Astrocyte (in vitro differentiated cells and primary cell): ENCODE data around the gene PLA2G4D. TPM values are rescaled to one million over a fixed set of nuclear protein-coding genes. Genes with fewer than 3 reads are reported as not detected.

Experiments used
- DNase-seq: peaks from one replicate; pipeline ENCODE4 v3.0.0-alpha.2; 2010; ENCODE audit warnings: low read depth
- FAIRE-seq: peaks from 2 replicates; lab custom pipeline; 2011; peaks lifted over from hg19 to GRCh38; lab: Jason Lieb, UNC
- H2AFZ ChIP-seq: 2 replicates; pipeline ENCODE4 v1.6.0; 2012; ENCODE audit warnings: low read depth, low read length, inconsistent platforms
- H3K27ac ChIP-seq: 2 replicates; pipeline ENCODE4 v1.5.1; 2011; ENCODE audit warnings: low read depth, low read length, inconsistent platforms
- H3K27me3 ChIP-seq: 2 replicates; pipeline ENCODE4 v1.6.0; 2011; ENCODE audit warnings: low read length, inconsistent platforms; ENCODE audit not compliant: insufficient read depth
- H3K36me3 ChIP-seq: 2 replicates; pipeline ENCODE4 v1.5.1; 2011; ENCODE audit warnings: low read length, inconsistent platforms; ENCODE audit not compliant: insufficient read depth
- H3K4me1 ChIP-seq: 2 replicates; pipeline ENCODE4 v1.5.1; 2011; ENCODE audit warnings: low read length, inconsistent platforms; ENCODE audit not compliant: insufficient read depth
- H3K4me2 ChIP-seq: 2 replicates; pipeline ENCODE4 v1.6.0; 2012; ENCODE audit warnings: low read length, inconsistent platforms
- H3K4me3 ChIP-seq: 2 replicates; pipeline ENCODE4 v1.5.1; 2011; ENCODE audit warnings: low read depth, mild to moderate bottlenecking, low read length, inconsistent platforms; ENCODE audit not compliant: insufficient read depth
- H3K79me2 ChIP-seq: 2 replicates; pipeline ENCODE4 v1.6.0; 2012; ENCODE audit warnings: mild to moderate bottlenecking, low read length, inconsistent platforms; ENCODE audit not compliant: insufficient read depth
- H3K9ac ChIP-seq: 2 replicates; pipeline ENCODE4 v1.6.0; 2012; ENCODE audit warnings: mild to moderate bottlenecking, low read length, inconsistent platforms
- H3K9me3 ChIP-seq: 2 replicates; pipeline ENCODE4 v1.5.1; 2012; ENCODE audit warnings: low read depth, mild to moderate bottlenecking, low read length, inconsistent platforms; ENCODE audit not compliant: insufficient read depth
- H4K20me1 ChIP-seq: 2 replicates; pipeline ENCODE4 v1.6.0; 2012; ENCODE audit warnings: low read length, inconsistent platforms; ENCODE audit not compliant: insufficient read depth
- H3K27ac Mint-ChIP-seq: one replicate; pipeline ENCODE4 v1.8.0; 2021; ENCODE audit warnings: mild to moderate bottlenecking, mixed read lengths; ENCODE audit not compliant: unreplicated experiment
- H3K27me3 Mint-ChIP-seq: one replicate; pipeline ENCODE4 v1.8.0; 2021; ENCODE audit warnings: low read depth, mixed read lengths; ENCODE audit not compliant: unreplicated experiment
- H3K36me3 Mint-ChIP-seq: one replicate; pipeline ENCODE4 v1.8.0; 2021; ENCODE audit warnings: low read depth, mixed read lengths; ENCODE audit not compliant: unreplicated experiment
- H3K4me1 Mint-ChIP-seq: one replicate; pipeline ENCODE4 v1.8.0; 2021; ENCODE audit warnings: low read depth, mixed read lengths; ENCODE audit not compliant: unreplicated experiment
- H3K4me3 Mint-ChIP-seq: one replicate; pipeline ENCODE4 v1.8.0; 2021; ENCODE audit warnings: mild to moderate bottlenecking, moderate library complexity, mixed read lengths; ENCODE audit not compliant: unreplicated experiment
- H3K9me3 Mint-ChIP-seq: one replicate; pipeline ENCODE4 v1.8.0; 2021; ENCODE audit warnings: mild to moderate bottlenecking, mixed read lengths; ENCODE audit not compliant: unreplicated experiment
- EZH2 ChIP-seq: IDR thresholded peaks from 2 replicates; pipeline ENCODE4 v1.6.1; 2012; ENCODE audit warnings: mild to moderate bottlenecking, low read length, inconsistent platforms; ENCODE audit not compliant: insufficient read depth
- total RNA-seq: library from RNA; stranded (reverse); gene quantifications from 2 replicates; pipeline ENCODE4 v1.2.1, GENCODE V29; 2021
- TF ChIP-seq, protein P1 (sequence below): IDR thresholded peaks from 2 replicates; pipeline ENCODE4 v1.5.1; 2011; ENCODE audit warnings: low read depth, mild to moderate bottlenecking, inconsistent platforms, low read length, moderate library complexity; ENCODE audit not compliant: insufficient read depth

PLA2G4D gene
- total RNA-seq, 1 donor from 2014 or later: not detected

DNA sequence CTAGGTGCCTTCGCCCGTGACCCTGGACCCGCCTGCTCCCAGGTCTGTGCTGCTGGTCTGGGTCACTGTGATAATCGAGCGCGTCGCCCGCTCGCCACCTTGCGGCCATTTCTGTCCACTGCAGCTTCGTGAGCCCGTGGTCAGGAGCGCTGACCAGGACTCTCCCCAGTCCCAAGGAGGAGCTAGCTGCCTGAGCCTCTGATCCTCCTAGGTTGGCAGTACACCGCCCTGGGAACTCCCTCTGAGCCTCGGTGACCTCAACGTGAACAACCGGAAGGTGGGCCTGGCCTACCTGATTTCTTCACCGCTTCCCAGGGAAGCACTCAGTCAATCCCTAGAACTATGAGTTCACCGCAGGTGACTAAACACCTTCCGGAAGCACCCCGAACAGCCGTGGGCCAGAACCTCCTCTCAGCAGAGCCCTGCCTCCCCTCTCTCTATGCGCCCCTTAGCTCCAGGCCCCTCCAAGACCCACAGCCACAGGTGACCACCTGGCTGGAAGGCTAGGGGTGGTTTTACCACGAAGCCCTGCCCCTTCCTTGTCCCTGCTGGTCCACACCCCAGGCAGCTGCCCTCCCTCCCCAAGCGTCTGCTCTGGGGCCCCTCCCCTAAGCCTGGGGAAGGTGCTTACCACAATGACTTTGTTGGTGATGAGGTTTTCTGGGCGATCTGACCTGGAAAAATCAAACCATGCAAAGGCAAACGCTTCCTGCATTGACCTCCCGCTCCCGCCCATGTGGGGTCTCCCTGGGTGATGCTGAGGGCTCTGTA lies 9.7 kb downstream of the PLA2G4D start:
- FAIRE-seq: no peak
- Mint-ChIP-seq H3K36me3 (peaks cover 1% of the 10 kb centered on the region), H3K27ac (no peak overlapping the region), H3K4me1 (peaks cover 7% of the 10 kb centered on the region), H3K4me3 (no peak overlapping the region), H3K27me3 (peaks cover 44% of the 10 kb centered on the region), H3K9me3 (peaks cover 3% of the 10 kb centered on the region)
- Histone ChIP-seq H3K9ac (no peak overlapping the region), H3K4me1 (no peaks in the 10 kb centered on the region), H3K27ac (no peak overlapping the region), H3K27me3 (peaks cover 21% of the 10 kb centered on the region), H3K4me2 (no peak overlapping the region), H3K36me3 (no peaks in the 10 kb centered on the region), H4K20me1 (no peaks in the 10 kb centered on the region), H3K79me2 (no peaks in the 10 kb centered on the region), H2AFZ (peak overlapping the region; percentile 20), H3K4me3 (no peak overlapping the region), H3K9me3 (no peaks in the 10 kb centered on the region)
- TF ChIP-seq, protein P1, sequence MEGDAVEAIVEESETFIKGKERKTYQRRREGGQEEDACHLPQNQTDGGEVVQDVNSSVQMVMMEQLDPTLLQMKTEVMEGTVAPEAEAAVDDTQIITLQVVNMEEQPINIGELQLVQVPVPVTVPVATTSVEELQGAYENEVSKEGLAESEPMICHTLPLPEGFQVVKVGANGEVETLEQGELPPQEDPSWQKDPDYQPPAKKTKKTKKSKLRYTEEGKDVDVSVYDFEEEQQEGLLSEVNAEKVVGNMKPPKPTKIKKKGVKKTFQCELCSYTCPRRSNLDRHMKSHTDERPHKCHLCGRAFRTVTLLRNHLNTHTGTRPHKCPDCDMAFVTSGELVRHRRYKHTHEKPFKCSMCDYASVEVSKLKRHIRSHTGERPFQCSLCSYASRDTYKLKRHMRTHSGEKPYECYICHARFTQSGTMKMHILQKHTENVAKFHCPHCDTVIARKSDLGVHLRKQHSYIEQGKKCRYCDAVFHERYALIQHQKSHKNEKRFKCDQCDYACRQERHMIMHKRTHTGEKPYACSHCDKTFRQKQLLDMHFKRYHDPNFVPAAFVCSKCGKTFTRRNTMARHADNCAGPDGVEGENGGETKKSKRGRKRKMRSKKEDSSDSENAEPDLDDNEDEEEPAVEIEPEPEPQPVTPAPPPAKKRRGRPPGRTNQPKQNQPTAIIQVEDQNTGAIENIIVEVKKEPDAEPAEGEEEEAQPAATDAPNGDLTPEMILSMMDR: peak; percentile 81
- TF ChIP-seq EZH2: no peak
- DNase-seq: no peak

DNA sequence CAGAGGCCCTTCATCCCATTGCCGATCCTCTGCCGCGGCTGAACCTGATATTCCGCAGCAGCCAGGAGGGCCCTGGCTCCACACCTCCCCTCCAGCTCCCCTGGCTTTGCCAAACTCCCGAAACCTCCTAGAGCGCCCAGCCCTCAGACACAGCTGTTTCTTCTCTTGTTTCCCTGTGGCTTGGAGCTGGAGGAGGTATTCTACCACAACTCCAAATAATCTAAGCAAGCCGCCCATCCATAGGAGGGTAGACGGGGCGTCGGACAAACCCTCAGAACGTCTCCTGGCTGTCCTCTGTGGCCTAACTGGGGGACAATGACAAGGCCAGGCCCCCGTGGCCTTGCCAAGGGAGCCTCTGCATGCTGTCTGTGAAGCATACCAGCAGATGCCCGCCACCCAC lies 10.4 kb downstream of the PLA2G4D start:
- H3K4me1 Mint-ChIP-seq: peaks cover 7% of the 10 kb centered on the region
- no peak for DNase-seq
- Histone ChIP-seq H3K27me3 (peaks cover 28% of the 10 kb centered on the region), H3K4me1 (no peaks in the 10 kb centered on the region), H3K36me3 (no peaks in the 10 kb centered on the region), H2AFZ (no peak overlapping the region), H3K4me3 (no peak overlapping the region), H4K20me1 (no peaks in the 10 kb centered on the region), H3K27ac (no peak overlapping the region), H3K4me2 (no peak overlapping the region), H3K79me2 (no peaks in the 10 kb centered on the region), H3K9me3 (no peaks in the 10 kb centered on the region), H3K9ac (no peak overlapping the region)
- no peak overlapping the region for H3K27ac Mint-ChIP-seq
- H3K4me3 Mint-ChIP-seq: no peak overlapping the region
- H3K36me3 Mint-ChIP-seq: peaks cover 1% of the 10 kb centered on the region
- FAIRE-seq: no peak
- peaks cover 3% of the 10 kb centered on the region for H3K9me3 Mint-ChIP-seq
- TF ChIP-seq EZH2: no peak
- TF ChIP-seq, protein P1: no peak
- H3K27me3 Mint-ChIP-seq: peaks cover 37% of the 10 kb centered on the region

DNA sequence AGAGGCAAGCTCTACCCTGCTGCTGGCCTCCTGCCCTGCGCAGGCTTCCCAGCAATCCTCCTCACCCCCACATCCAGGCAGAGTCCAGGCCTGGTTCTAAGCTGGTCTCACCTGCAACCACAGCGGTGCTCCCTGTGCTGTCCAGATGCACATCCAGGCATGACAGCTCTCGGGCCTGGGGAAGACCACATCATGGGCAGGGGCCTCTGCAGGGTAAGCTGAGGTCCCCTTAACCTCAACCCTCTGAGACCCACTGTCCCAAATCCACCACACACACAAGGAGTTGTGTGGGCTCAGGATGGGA lies 10.8 kb downstream of the PLA2G4D start:
- H3K27ac Mint-ChIP-seq: no peak overlapping the region
- H3K27me3 ChIP-seq: peaks cover 29% of the 10 kb centered on the region
- no peaks in the 10 kb centered on the region for H4K20me1 ChIP-seq
- H3K9me3 Mint-ChIP-seq: peaks cover 3% of the 10 kb centered on the region
- no peak for TF ChIP-seq EZH2
- TF ChIP-seq, protein P1: no peak
- no peaks in the 10 kb centered on the region for H3K79me2 ChIP-seq
- DNase-seq (no peak), FAIRE-seq (no peak)
- H3K4me3 ChIP-seq: no peak overlapping the region
- peaks cover 1% of the 10 kb centered on the region for H3K36me3 Mint-ChIP-seq
- no peak overlapping the region for H3K4me3 Mint-ChIP-seq
- peaks cover 7% of the 10 kb centered on the region for H3K4me1 Mint-ChIP-seq
- H2AFZ ChIP-seq: no peak overlapping the region
- H3K9ac ChIP-seq: no peak overlapping the region
- no peaks in the 10 kb centered on the region for H3K4me1 ChIP-seq
- no peaks in the 10 kb centered on the region for H3K36me3 ChIP-seq
- no peaks in the 10 kb centered on the region for H3K9me3 ChIP-seq
- H3K27ac ChIP-seq: no peak overlapping the region
- peaks cover 36% of the 10 kb centered on the region for H3K27me3 Mint-ChIP-seq
- H3K4me2 ChIP-seq: no peak overlapping the region
